Mesendoderm (in vitro differentiated cells): ENCODE results near the gene CREB5.

ENCODE experiments used
- DNase-seq: peaks from one replicate; pipeline ENCODE4 v3.0.0; 2013
- H2AK5ac ChIP-seq: 2 replicates; pipeline ENCODE4 v1.6.1; 2013; ENCODE audit warnings: low read length, inconsistent platforms
- H2BK120ac ChIP-seq: 2 replicates; pipeline ENCODE4 v1.6.1; 2013; ENCODE audit warnings: low read depth, mild to moderate bottlenecking, low read length, moderate library complexity, mixed read lengths
- H2BK15ac ChIP-seq: replicated peaks from 2 replicates; pipeline ENCODE4 v1.6.1; 2013; ENCODE audit warnings: low read depth, mild to moderate bottlenecking, moderate library complexity
- H2BK5ac ChIP-seq: 2 replicates; pipeline ENCODE4 v1.6.1; 2013; ENCODE audit warnings: low read length, inconsistent platforms
- H3K18ac ChIP-seq: 2 replicates; pipeline ENCODE4 v1.6.1; 2013; ENCODE audit warnings: mild to moderate bottlenecking, low read length, mixed read lengths
- H3K23ac ChIP-seq: one replicate; pipeline ENCODE4 v1.6.1; 2013; ENCODE audit warnings: low read length
- H3K27ac ChIP-seq: 2 replicates; pipeline ENCODE4 v1.5.1; 2013; ENCODE audit warnings: low read depth, mild to moderate bottlenecking, inconsistent platforms, low read length, moderate library complexity
- H3K27me3 ChIP-seq: 2 replicates; pipeline ENCODE4 v1.6.1; 2013; ENCODE audit warnings: low read length, control low read depth, mild to moderate bottlenecking, inconsistent platforms; ENCODE audit not compliant: insufficient read depth, poor library complexity
- H3K36me3 ChIP-seq: 2 replicates; pipeline ENCODE4 v1.6.1; 2013; ENCODE audit warnings: low read length, inconsistent platforms; ENCODE audit not compliant: control insufficient read depth, insufficient read depth
- H3K4ac ChIP-seq: one replicate; pipeline ENCODE4 v1.6.1; 2013; ENCODE audit warnings: low read depth, mild to moderate bottlenecking, low read length, moderate library complexity
- H3K4me1 ChIP-seq: 2 replicates; pipeline ENCODE4 v1.6.1; 2013; ENCODE audit warnings: low read depth, low read length, inconsistent platforms; ENCODE audit not compliant: control insufficient read depth
- H3K4me2 ChIP-seq: 2 replicates; pipeline ENCODE4 v1.6.1; 2013; ENCODE audit warnings: low read length
- H3K4me3 ChIP-seq: 2 replicates; pipeline ENCODE4 v1.5.1; 2013; ENCODE audit warnings: mild to moderate bottlenecking, low read length
- H3K56ac ChIP-seq: one replicate; pipeline ENCODE4 v1.6.1; 2013; ENCODE audit warnings: low read length
- H3K79me1 ChIP-seq: 2 replicates; pipeline ENCODE4 v1.6.1; 2013; ENCODE audit warnings: low read length, inconsistent platforms
- H3K79me2 ChIP-seq: 2 replicates; pipeline ENCODE4 v1.6.1; 2013; ENCODE audit warnings: mild to moderate bottlenecking, low read length; ENCODE audit not compliant: control insufficient read depth, insufficient read depth
- H3K9ac ChIP-seq: 2 replicates; pipeline ENCODE4 v1.6.1; 2013; ENCODE audit warnings: low read length, inconsistent platforms
- H4K5ac ChIP-seq: one replicate; pipeline ENCODE4 v1.6.1; 2013; ENCODE audit warnings: low read length
- H4K8ac ChIP-seq: one replicate; pipeline ENCODE4 v1.6.1; 2013; ENCODE audit warnings: low read depth, mild to moderate bottlenecking, control low read depth, low read length, moderate library complexity
- WGBS: extraction: QIAGEN DNeasy Blood & Tissue Kit; methylation state at CpG from one replicate; pipeline ENCODE4 v1.1.7; 2013; ENCODE audit warnings: low lambda C conversion rate, missing lambda C conversion rate; ENCODE audit not compliant: insufficient coverage; ENCODE audit errors: extremely low coverage; 5-methylcytosine and 5-hydroxymethylcytosine counted together

Gene CREB5

GRCh38 chr7:28423112-28423511 is 10.8 kb downstream of the CREB5 start:
- no peak overlapping the region for H3K56ac ChIP-seq
- H3K18ac ChIP-seq, result no peak overlapping the region
- H3K9ac ChIP-seq, result no peak overlapping the region
- H2BK5ac ChIP-seq, result no peak overlapping the region
- no peak overlapping the region for H3K4me3 ChIP-seq
- H4K5ac ChIP-seq, result no peak overlapping the region
- no peak for DNase-seq
- H3K36me3 ChIP-seq, result no peaks in the 10 kb centered on the region
- H3K4me2 ChIP-seq, result no peak overlapping the region
- H4K8ac ChIP-seq, result no peak overlapping the region
- no peak overlapping the region for H3K27ac ChIP-seq
- H3K79me1 ChIP-seq, result no peaks in the 10 kb centered on the region
- H3K4me1 ChIP-seq, result no peaks in the 10 kb centered on the region
- no peak overlapping the region for H2BK120ac ChIP-seq
- H3K79me2 ChIP-seq, result no peaks in the 10 kb centered on the region
- H2AK5ac ChIP-seq, result no peak overlapping the region
- H3K27me3 ChIP-seq, result no peaks in the 10 kb centered on the region
- H3K4ac ChIP-seq, result no peak overlapping the region
- no peak overlapping the region for H2BK15ac ChIP-seq
- H3K23ac ChIP-seq, result no peak overlapping the region

- no peak for DNase-seq
- Histone ChIP-seq H4K5ac (no peak overlapping the region), H3K27ac (no peak overlapping the region), H3K56ac (no peak overlapping the region), H3K4me3 (no peak overlapping the region), H4K8ac (no peak overlapping the region), H3K4me1 (no peaks in the 10 kb centered on the region), H3K18ac (no peak overlapping the region), H2BK120ac (no peak overlapping the region), H3K36me3 (no peaks in the 10 kb centered on the region), H3K4ac (no peak overlapping the region), H3K27me3 (no peaks in the 10 kb centered on the region), H2AK5ac (no peak overlapping the region), H3K79me2 (no peaks in the 10 kb centered on the region), H2BK15ac (no peak overlapping the region), H3K23ac (no peak overlapping the region), H3K9ac (no peak overlapping the region), H3K4me2 (no peak overlapping the region), H2BK5ac (no peak overlapping the region), H3K79me1 (no peaks in the 10 kb centered on the region)
- WGBS, result no CpG with 5 or more reads among the region's 4 CpGs
Observed at GRCh38 chr7:28423918-28424514, 11.7 kb downstream of the CREB5 start.

GRCh38 chr7:28425496-28425895 is 13.2 kb downstream of the CREB5 start:
- Histone ChIP-seq H3K4me1 (peaks cover 6% of the 10 kb centered on the region), H2BK15ac (no peak overlapping the region), H3K27ac (no peak overlapping the region), H2BK120ac (no peak overlapping the region), H3K36me3 (no peaks in the 10 kb centered on the region), H2AK5ac (no peak overlapping the region), H3K27me3 (no peaks in the 10 kb centered on the region), H3K4ac (no peak overlapping the region), H3K79me1 (no peaks in the 10 kb centered on the region), H3K79me2 (no peaks in the 10 kb centered on the region), H3K56ac (no peak overlapping the region), H3K23ac (no peak overlapping the region), H4K5ac (no peak overlapping the region), H4K8ac (no peak overlapping the region), H3K4me3 (no peak overlapping the region), H3K4me2 (no peak overlapping the region), H3K9ac (no peak overlapping the region), H3K18ac (no peak overlapping the region), H2BK5ac (no peak overlapping the region)
- DNase-seq, result no peak
- WGBS, result no CpG with 5 or more reads among the region's 1 CpG

GRCh38 chr7:28427236-28427635 is 14.9 kb downstream of the CREB5 start:
- Histone ChIP-seq H3K4me2 (no peak overlapping the region), H3K27ac (no peak overlapping the region), H3K23ac (no peak overlapping the region), H3K18ac (no peak overlapping the region), H3K56ac (no peak overlapping the region), H4K5ac (no peak overlapping the region), H3K79me1 (no peaks in the 10 kb centered on the region), H2BK120ac (no peak overlapping the region), H3K36me3 (no peaks in the 10 kb centered on the region), H3K9ac (no peak overlapping the region), H2BK5ac (no peak overlapping the region), H3K27me3 (no peaks in the 10 kb centered on the region), H3K4ac (no peak overlapping the region), H2AK5ac (no peak overlapping the region), H3K4me1 (peaks cover 7% of the 10 kb centered on the region), H3K79me2 (no peaks in the 10 kb centered on the region), H4K8ac (no peak overlapping the region), H2BK15ac (no peak overlapping the region), H3K4me3 (no peak overlapping the region)
- WGBS, result no CpG with 5 or more reads among the region's 4 CpGs
- DNase-seq, result no peak

- Histone ChIP-seq H3K23ac (no peak overlapping the region), H3K18ac (no peak overlapping the region), H2AK5ac (no peak overlapping the region), H3K27me3 (no peaks in the 10 kb centered on the region), H3K4me1 (peaks cover 10% of the 10 kb centered on the region), H3K4ac (peak overlapping the region; percentile 59), H4K5ac (no peak overlapping the region), H3K27ac (no peak overlapping the region), H2BK120ac (no peak overlapping the region), H3K9ac (no peak overlapping the region), H3K36me3 (no peaks in the 10 kb centered on the region), H2BK15ac (no peak overlapping the region), H2BK5ac (no peak overlapping the region), H3K56ac (no peak overlapping the region), H3K4me2 (no peak overlapping the region), H3K79me1 (no peaks in the 10 kb centered on the region), H4K8ac (no peak overlapping the region), H3K4me3 (no peak overlapping the region), H3K79me2 (no peaks in the 10 kb centered on the region)
- DNase-seq, result peak; percentile 55
- no CpG with 5 or more reads among the region's 1 CpG for WGBS
Observed at GRCh38 chr7:28430616-28431015, 18.3 kb downstream of the CREB5 start.

- H3K79me2 ChIP-seq, result no peaks in the 10 kb centered on the region
- H3K4ac ChIP-seq, result no peak overlapping the region
- no peak overlapping the region for H3K4me3 ChIP-seq
- no peak overlapping the region for H4K8ac ChIP-seq
- H3K56ac ChIP-seq, result peak overlapping the region; percentile 40
- no peak overlapping the region for H3K9ac ChIP-seq
- no peak overlapping the region for H3K18ac ChIP-seq
- H3K27me3 ChIP-seq, result no peaks in the 10 kb centered on the region
- no peak overlapping the region for H3K27ac ChIP-seq
- no peak overlapping the region for H3K23ac ChIP-seq
- H3K79me1 ChIP-seq, result no peaks in the 10 kb centered on the region
- no peak overlapping the region for H2BK120ac ChIP-seq
- H2BK5ac ChIP-seq, result no peak overlapping the region
- H3K4me1 ChIP-seq, result peaks cover 10% of the 10 kb centered on the region
- no CpG with 5 or more reads among the region's 7 CpGs for WGBS
- no peak overlapping the region for H2BK15ac ChIP-seq
- H2AK5ac ChIP-seq, result no peak overlapping the region
- no peak for DNase-seq
- no peaks in the 10 kb centered on the region for H3K36me3 ChIP-seq
- no peak overlapping the region for H4K5ac ChIP-seq
- no peak overlapping the region for H3K4me2 ChIP-seq
Observed at GRCh38 chr7:28432105-28432504, 19.8 kb downstream of the CREB5 start.
